MCF 10A (cell line): Measurements from ENCODE around the gene ZNF132. TPM values are rescaled to one million over a fixed set of nuclear protein-coding genes. Genes with fewer than 3 reads are reported as not detected.

Experiments used
- BruUV-seq: library from RNA; stranded (reverse); fragments of 400-500 nt; replicated peaks from 2 replicates; lab custom pipeline; 2021; lab: Mats Ljungman, UMichigan
- CTCF ChIA-PET: fragments of 300-600 bp; sonication (Branson Sonifier 250); formaldehyde crosslinking; extraction: SDS; loops from one replicate; lab custom pipeline; 2021; ENCODE audit warnings: antibody characterized with exemption, inconsistent platforms; lab: Yijun Ruan, JAX
- POLR2A ChIA-PET: fragments of 300-600, 350-650 bp; sonication (Branson Sonifier 250); formaldehyde crosslinking; extraction: SDS; loops from one replicate; lab custom pipeline; 2020; ENCODE audit warnings: antibody characterized with exemption, inconsistent platforms; lab: Yijun Ruan, JAX
- DNase-seq: peaks from one replicate; pipeline ENCODE4 v3.0.0-alpha.2; 2018; ENCODE audit not compliant: unreplicated experiment
- H3K27ac Mint-ChIP-seq: one replicate; pipeline ENCODE4 v1.8.0; 2022; ENCODE audit warnings: mild to moderate bottlenecking, low read depth, mixed read lengths; ENCODE audit not compliant: unreplicated experiment
- H3K27me3 Mint-ChIP-seq: one replicate; pipeline ENCODE4 v1.8.0; 2022; ENCODE audit warnings: mixed read lengths; ENCODE audit not compliant: insufficient read depth, unreplicated experiment
- H3K36me3 Mint-ChIP-seq: one replicate; pipeline ENCODE4 v1.8.0; 2022; ENCODE audit warnings: mild to moderate bottlenecking, moderate library complexity, mixed read lengths; ENCODE audit not compliant: insufficient read depth, unreplicated experiment
- H3K4me1 Mint-ChIP-seq: one replicate; pipeline ENCODE4 v1.8.0; 2022; ENCODE audit warnings: mixed read lengths; ENCODE audit not compliant: insufficient read depth, unreplicated experiment
- H3K4me3 Mint-ChIP-seq: one replicate; pipeline ENCODE4 v1.8.0; 2022; ENCODE audit warnings: mild to moderate bottlenecking, moderate library complexity, mixed read lengths; ENCODE audit not compliant: unreplicated experiment
- H3K9me3 Mint-ChIP-seq: one replicate; pipeline ENCODE4 v1.8.0; 2022; ENCODE audit warnings: mixed read lengths; ENCODE audit not compliant: unreplicated experiment
- intact Hi-C: fragments of 100-400 bp; cut with micrococcal nuclease; formaldehyde crosslinking; loops from 2 replicates; pipeline ENCODE4 v1.14.1; 2022
- total RNA-seq: library from RNA; stranded (reverse); gene quantifications from 2 replicates; pipeline ENCODE4 v1.2.3, GENCODE V29; 2022
- TF ChIP-seq, protein P1 (sequence below): fragments of 200-600 bp; IDR thresholded peaks from one replicate; pipeline ENCODE4 v1.8.0; 2022; ENCODE audit warnings: antibody characterized with exemption, mild to moderate bottlenecking; ENCODE audit not compliant: unreplicated experiment

ZNF132 gene
- total RNA-seq, 1 experiment from 2014 or later: not detected

DNA sequence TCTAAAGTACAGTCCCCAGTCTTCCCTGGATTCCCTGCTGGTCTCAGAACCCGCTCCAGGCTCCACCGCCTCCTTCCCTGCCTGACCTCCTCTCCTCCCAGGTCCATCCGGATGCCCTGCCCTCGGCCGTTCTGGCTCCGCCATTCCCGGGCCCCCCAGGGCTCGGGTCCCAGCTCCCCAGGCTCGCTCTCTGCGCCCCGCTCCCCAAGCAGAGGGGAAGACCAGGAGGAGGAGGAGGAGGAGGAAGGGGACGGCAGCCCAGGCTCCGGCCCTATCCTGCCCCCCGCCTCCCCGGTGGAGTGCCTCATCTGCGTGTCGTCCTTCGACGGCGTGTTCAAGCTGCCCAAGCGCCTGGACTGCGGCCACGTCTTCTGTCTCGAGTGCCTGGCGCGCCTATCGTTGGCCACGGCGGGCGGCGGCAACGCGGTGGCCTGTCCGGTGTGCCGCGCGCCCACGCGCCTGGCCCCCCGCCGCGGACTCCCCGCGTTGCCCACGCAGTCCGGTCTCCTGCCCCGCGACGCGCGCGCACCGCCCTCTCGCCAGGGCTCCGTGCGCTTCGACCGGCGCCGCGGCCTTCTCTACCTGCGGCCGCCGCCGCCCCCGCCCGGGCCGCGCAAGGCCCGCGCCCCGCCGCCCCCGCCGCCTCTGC is 43.9 kb downstream of the ZNF132 start:
- ChIA-PET CTCF (no interaction called here), POLR2A (interaction anchor here (1.0 kb wide), 1 partner anchor 9 kb away, joined by 5 read pairs; the partner anchor contains the start of gene RPS5)
- Mint-ChIP-seq H3K4me1 (peaks cover 30% of the 10 kb centered on the region), H3K27me3 (no peaks in the 10 kb centered on the region), H3K27ac (no peak overlapping the region), H3K36me3 (peaks cover 54% of the 10 kb centered on the region), H3K4me3 (peak overlapping the region; percentile 18), H3K9me3 (no peaks in the 10 kb centered on the region)
- TF ChIP-seq, protein P1, sequence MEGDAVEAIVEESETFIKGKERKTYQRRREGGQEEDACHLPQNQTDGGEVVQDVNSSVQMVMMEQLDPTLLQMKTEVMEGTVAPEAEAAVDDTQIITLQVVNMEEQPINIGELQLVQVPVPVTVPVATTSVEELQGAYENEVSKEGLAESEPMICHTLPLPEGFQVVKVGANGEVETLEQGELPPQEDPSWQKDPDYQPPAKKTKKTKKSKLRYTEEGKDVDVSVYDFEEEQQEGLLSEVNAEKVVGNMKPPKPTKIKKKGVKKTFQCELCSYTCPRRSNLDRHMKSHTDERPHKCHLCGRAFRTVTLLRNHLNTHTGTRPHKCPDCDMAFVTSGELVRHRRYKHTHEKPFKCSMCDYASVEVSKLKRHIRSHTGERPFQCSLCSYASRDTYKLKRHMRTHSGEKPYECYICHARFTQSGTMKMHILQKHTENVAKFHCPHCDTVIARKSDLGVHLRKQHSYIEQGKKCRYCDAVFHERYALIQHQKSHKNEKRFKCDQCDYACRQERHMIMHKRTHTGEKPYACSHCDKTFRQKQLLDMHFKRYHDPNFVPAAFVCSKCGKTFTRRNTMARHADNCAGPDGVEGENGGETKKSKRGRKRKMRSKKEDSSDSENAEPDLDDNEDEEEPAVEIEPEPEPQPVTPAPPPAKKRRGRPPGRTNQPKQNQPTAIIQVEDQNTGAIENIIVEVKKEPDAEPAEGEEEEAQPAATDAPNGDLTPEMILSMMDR: no peak
- DNase-seq: no peak
- intact Hi-C loops: no loop called here
- BruUV-seq: no TSS peak

DNA sequence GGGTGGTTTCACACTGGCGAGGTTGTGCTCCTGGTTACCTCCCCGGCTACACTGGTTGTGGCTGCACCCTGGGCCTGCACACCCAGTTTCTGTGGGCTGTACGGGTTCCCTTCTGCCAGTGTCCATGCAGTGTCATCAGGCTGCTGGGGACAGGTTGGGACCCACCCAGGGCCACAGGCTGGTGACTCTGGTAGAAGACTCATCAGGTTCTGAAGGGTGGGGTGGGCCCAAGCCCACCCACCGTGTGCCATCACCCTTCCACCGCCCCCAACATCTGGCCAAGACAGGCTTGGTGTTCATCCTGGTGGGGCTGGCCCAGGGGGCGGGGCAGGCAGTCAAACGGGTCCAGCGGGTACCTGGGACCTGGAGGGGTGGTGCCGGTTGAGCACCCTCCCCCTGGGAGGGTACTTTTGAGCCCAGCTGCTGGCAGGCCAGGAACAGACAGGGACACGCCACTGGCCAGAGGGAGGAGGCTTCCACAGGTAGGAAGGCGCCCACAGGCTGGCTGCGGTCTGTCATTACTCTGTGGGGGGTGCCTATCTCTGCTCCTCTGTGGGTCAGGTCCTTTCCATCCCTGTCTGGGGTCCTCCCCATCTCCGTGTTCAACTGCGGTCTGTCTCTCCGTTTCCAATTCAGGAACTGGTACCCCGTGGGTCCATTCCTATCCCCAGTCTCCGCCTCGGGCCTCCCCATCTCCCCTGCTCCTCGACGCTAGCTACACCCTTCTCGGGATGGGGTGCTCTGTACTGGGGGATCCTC is 44.6 kb downstream of the ZNF132 start, which contains the start of gene RNF225:
RNF225 (plus strand) TSS at position 437 of the 759 bp plus-strand sequence. CDS start 434 bp downstream, outside the sequence.
- Mint-ChIP-seq H3K36me3 (peaks cover 61% of the 10 kb centered on the region), H3K27ac (no peak within 1 kb of the TSS), H3K4me3 (peak within 1 kb of the TSS; percentile 18), H3K27me3 (no peaks in the 10 kb centered on the region), H3K4me1 (peaks cover 23% of the 10 kb centered on the region), H3K9me3 (no peaks in the 10 kb centered on the region)
- ChIA-PET CTCF (interaction anchor here (0.6 to 0.9 kb wide), 4 partner anchors 11 to 1125 kb away, joined by 3 to 4 read pairs (median 4); no protein-coding TSS in a partner anchor), POLR2A (interaction anchor here (1.0 to 1.6 kb wide), 4 partner anchors 8 to 124 kb away, joined by 3 to 8 read pairs (median 6); partner anchors contain the start of genes RPS5, ZBTB45 and ZNF584)
- intact Hi-C loops: no loop called here
- BruUV-seq: no TSS peak
- DNase-seq: no peak
- TF ChIP-seq, protein P1: no peak

DNA sequence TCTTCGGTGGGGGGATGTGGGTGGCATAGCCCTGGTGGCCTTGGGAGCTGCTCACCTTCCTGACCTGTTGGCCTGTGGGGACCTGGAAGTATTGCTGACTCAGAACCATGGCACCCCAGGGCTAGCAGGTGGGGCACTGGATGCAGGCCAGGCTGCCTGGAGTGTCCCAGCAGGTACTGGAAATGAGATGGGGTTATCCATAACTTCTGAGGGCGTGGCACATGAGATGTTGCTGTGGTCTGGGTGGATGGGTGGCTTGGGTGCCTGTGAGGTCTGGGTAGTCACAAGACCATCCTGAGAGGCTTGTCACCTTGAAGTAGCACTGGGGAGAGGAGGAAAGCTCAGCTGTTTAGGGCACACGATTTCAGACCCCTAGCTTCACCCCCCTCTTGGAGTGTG is 45.1 kb downstream of the ZNF132 start:
- H3K27me3 Mint-ChIP-seq: no peaks in the 10 kb centered on the region
- H3K36me3 Mint-ChIP-seq: peaks cover 67% of the 10 kb centered on the region
- H3K27ac Mint-ChIP-seq: no peak overlapping the region
- no TSS peak for BruUV-seq
- peak; percentile 46 for DNase-seq
- ChIA-PET POLR2A (interaction anchor here (0.7 to 1.6 kb wide), 4 partner anchors 13 to 125 kb away, joined by 3 to 8 read pairs (median 6); partner anchors contain the start of genes ZBTB45, ZNF324B and ZNF584), CTCF (interaction anchor here (0.6 to 0.9 kb wide), 4 partner anchors 12 to 1124 kb away, joined by 3 to 4 read pairs (median 4); no protein-coding TSS in a partner anchor)
- H3K9me3 Mint-ChIP-seq: no peaks in the 10 kb centered on the region
- TF ChIP-seq, protein P1: no peak
- H3K4me1 Mint-ChIP-seq: peaks cover 20% of the 10 kb centered on the region
- no peak overlapping the region for H3K4me3 Mint-ChIP-seq
- intact Hi-C loops: no loop called here

DNA sequence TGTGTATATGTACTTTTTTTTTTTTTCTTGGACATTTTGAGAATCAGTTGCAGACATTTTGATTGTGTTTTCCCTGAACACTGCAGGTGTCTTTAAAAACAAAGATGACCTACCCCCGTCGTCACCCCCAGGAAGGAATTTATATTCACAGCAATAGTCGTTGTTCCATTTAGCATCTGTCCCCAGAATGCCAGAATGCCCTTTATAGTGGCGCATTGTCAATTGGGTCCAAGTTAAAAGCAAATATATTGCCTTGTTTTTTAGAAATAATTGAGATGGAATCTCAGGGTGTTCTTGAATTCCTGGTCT is 46.3 kb downstream of the ZNF132 start:
- TF ChIP-seq, protein P1: no peak
- ChIA-PET POLR2A (no interaction called here), CTCF (no interaction called here)
- H3K27me3 Mint-ChIP-seq: no peaks in the 10 kb centered on the region
- intact Hi-C loops: no loop called here
- no peaks in the 10 kb centered on the region for H3K9me3 Mint-ChIP-seq
- peaks cover 26% of the 10 kb centered on the region for H3K4me1 Mint-ChIP-seq
- no peak for DNase-seq
- no peak overlapping the region for H3K27ac Mint-ChIP-seq
- no TSS peak for BruUV-seq
- H3K36me3 Mint-ChIP-seq: peaks cover 79% of the 10 kb centered on the region
- H3K4me3 Mint-ChIP-seq: no peak overlapping the region
